Karpas-422 (cell line): Measurements from ENCODE around the gene FLAD1. TPM values are rescaled to one million over a fixed set of nuclear protein-coding genes. Genes with fewer than 3 reads are reported as not detected.
A peak's percentile ranks its signal among the peaks of the same experiment; 100 is the strongest.
"Not testable (repeated sequence)": the region's sequence is repeated elsewhere in the genome, so short reads cannot be mapped to it uniquely, and the experiment has no call there.

Experiments
- DNase-seq: peaks from one replicate; pipeline ENCODE4 v3.0.0-alpha.2; 2015
- H2AFZ ChIP-seq: fragments of 200-600 bp; sonication (generic); 2 replicates; pipeline ENCODE4 v1.6.1; 2014; ENCODE audit warnings: antibody characterized with exemption, low read length, mixed read lengths
- H3K27ac ChIP-seq: fragments of 200-600 bp; sonication (generic); 2 replicates; pipeline ENCODE4 v1.5.1; 2014; ENCODE audit warnings: mild to moderate bottlenecking, low read length, moderate library complexity
- H3K27me3 ChIP-seq: fragments of 200-600 bp; sonication (generic); 2 replicates; pipeline ENCODE4 v1.6.1; 2014; ENCODE audit warnings: low read length, mixed read lengths
- H3K36me3 ChIP-seq: fragments of 200-600 bp; sonication (generic); 2 replicates; pipeline ENCODE4 v1.6.1; 2014; ENCODE audit warnings: low read length, mixed read lengths; ENCODE audit not compliant: insufficient read depth
- H3K4me1 ChIP-seq: fragments of 200-600 bp; sonication (generic); 2 replicates; pipeline ENCODE4 v1.6.1; 2014; ENCODE audit warnings: mild to moderate bottlenecking, low read length, mixed read lengths
- H3K4me2 ChIP-seq: fragments of 200-600 bp; sonication (generic); 2 replicates; pipeline ENCODE4 v1.6.1; 2014; ENCODE audit warnings: low read length, low read depth, mild to moderate bottlenecking; ENCODE audit not compliant: poor library complexity, severe bottlenecking
- H3K4me3 ChIP-seq: fragments of 200-600 bp; sonication (generic); 2 replicates; pipeline ENCODE4 v1.5.1; 2014; ENCODE audit warnings: mild to moderate bottlenecking, antibody characterized with exemption, low read length, mixed read lengths
- H3K79me2 ChIP-seq: fragments of 200-600 bp; sonication (generic); 2 replicates; pipeline ENCODE4 v1.6.1; 2014; ENCODE audit warnings: mild to moderate bottlenecking, low read length, mixed read lengths
- H3K9ac ChIP-seq: fragments of 200-600 bp; sonication (generic); 2 replicates; pipeline ENCODE4 v1.6.0; 2014; ENCODE audit warnings: low read length
- H3K9me2 ChIP-seq: fragments of 200-600 bp; sonication (generic), shearing (Covaris generic); replicated peaks from 2 replicates; pipeline ENCODE4 v1.6.0; 2014; ENCODE audit warnings: mild to moderate bottlenecking, low read length, moderate library complexity; ENCODE audit not compliant: insufficient read depth
- H3K9me3 ChIP-seq: fragments of 300-700, 200-600 bp; sonication (generic); 2 replicates; pipeline ENCODE4 v1.6.1; 2014; ENCODE audit warnings: low read length, mixed read lengths
- H4K20me1 ChIP-seq: fragments of 200-600 bp; sonication (generic); 2 replicates; pipeline ENCODE4 v1.6.1; 2014; ENCODE audit warnings: mild to moderate bottlenecking, antibody characterized with exemption, low read length, low read depth; ENCODE audit not compliant: insufficient read depth
- total RNA-seq: library from RNA; depleted of rRNA; stranded (reverse); fragments of >200 nt; shearing (Covaris generic); gene quantifications from 2 replicates; pipeline ENCODE4 v1.2.3, GENCODE V29; 2014; ENCODE audit warnings: low replicate concordance

FLAD1 gene
- total RNA-seq, 1 experiment from 2014 or later = 48.7 TPM

DNA sequence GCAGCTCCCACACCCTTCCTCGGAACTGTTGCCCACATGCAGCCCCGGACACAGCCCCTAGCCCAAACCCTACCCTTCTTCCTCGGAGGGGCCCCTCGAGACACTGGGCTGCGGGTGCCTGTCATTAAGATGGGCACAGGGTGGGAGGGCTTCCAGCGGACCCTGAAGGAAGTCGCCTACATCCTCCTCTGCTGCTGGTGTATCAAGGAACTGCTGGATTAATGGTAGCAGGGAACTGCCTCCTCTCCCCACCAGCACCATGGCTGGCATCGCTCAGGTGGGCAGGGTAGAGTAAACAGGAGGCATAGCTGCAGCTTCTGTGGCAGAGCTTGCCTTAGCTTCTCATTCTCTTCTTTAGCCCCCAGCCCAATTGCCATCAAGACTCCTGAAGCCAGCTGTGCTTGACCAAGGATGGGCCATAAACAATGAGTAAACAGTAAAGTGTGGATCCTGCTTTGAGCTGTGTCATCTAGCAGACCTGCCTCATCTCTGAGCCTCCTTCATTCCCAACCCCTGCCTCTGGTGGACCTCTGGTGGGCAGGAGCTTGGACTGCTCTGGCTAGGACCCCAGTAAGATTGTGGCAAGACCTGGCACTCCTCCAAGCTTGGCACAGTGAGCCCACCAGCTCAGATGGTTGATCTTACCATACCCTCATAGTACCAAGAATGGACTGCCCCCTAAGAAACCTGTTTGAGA, 10.6 kb downstream of the FLAD1 start, which contains the start of gene LENEP:
LENEP (plus strand) TSS at position 15 of the 697 bp plus-strand sequence; CDS start at position 37, 22 bp downstream.
- Histone ChIP-seq H3K4me3 (no peak within 1 kb of the TSS), H3K9me2 (no peaks in the 10 kb centered on the region), H3K27ac (peak within 1 kb of the TSS; percentile 6; the same call in 1 of the 2 replicates), H4K20me1 (no peaks in the 10 kb centered on the region), H3K4me2 (no peak within 1 kb of the TSS), H3K4me1 (peaks cover 27% of the 10 kb centered on the region), H3K27me3 (no peaks in the 10 kb centered on the region), H3K36me3 (no peaks in the 10 kb centered on the region; the same call in none of the 2 replicates), H3K9ac (no peak within 1 kb of the TSS), H3K9me3 (no peaks in the 10 kb centered on the region), H2AFZ (no peak within 1 kb of the TSS), H3K79me2 (no peaks in the 10 kb centered on the region)
- no peak for DNase-seq

GRCh38 chr1:154994269-154994587, 11.1 kb downstream of the FLAD1 start:
- no peak for DNase-seq
- Histone ChIP-seq H3K79me2 (no peaks in the 10 kb centered on the region), H3K4me3 (no peak overlapping the region), H3K27ac (peak overlapping the region; percentile 6; the same call in 1 of the 2 replicates), H3K4me1 (peaks cover 32% of the 10 kb centered on the region), H3K9ac (no peak overlapping the region), H4K20me1 (no peaks in the 10 kb centered on the region), H3K4me2 (no peak overlapping the region), H3K27me3 (no peaks in the 10 kb centered on the region), H3K36me3 (no peaks in the 10 kb centered on the region; the same call in none of the 2 replicates), H2AFZ (no peak overlapping the region), H3K9me3 (no peaks in the 10 kb centered on the region), H3K9me2 (no peaks in the 10 kb centered on the region)

DNA sequence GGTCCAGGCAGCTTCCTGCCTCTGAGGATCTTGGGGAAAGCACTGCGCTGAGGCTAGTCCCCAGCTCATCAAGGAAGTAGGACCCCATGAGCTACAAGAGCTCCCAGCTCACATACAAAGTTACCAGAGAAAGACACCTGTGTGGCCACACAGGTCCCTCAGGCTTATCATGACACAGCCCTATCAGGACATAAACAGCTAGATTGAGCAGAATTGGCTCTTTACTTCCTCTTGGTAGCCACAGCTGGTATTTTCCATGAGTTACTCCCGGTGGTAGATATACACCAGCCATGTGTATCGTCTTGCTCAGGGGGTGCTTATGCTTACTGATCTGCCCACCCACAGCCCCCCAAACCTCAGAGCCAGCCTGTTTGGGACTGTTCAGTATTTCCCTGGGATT, 11.4 kb downstream of the FLAD1 start:
- peaks cover 35% of the 10 kb centered on the region for H3K4me1 ChIP-seq
- no peaks in the 10 kb centered on the region for H3K79me2 ChIP-seq
- H3K9ac ChIP-seq = no peak overlapping the region
- no peaks in the 10 kb centered on the region for H4K20me1 ChIP-seq
- H3K4me3 ChIP-seq = no peak overlapping the region
- no peak for DNase-seq
- H3K9me3 ChIP-seq = no peaks in the 10 kb centered on the region
- H3K27me3 ChIP-seq = no peaks in the 10 kb centered on the region
- H2AFZ ChIP-seq = no peak overlapping the region
- H3K4me2 ChIP-seq = no peak overlapping the region
- H3K27ac ChIP-seq = peak overlapping the region; percentile 45
- no peaks in the 10 kb centered on the region for H3K9me2 ChIP-seq
- H3K36me3 ChIP-seq = no peaks in the 10 kb centered on the region; the same call in none of the 2 replicates

- H3K27ac ChIP-seq = peak overlapping the region; percentile 45; the same call in 1 of the 2 replicates
- H3K36me3 ChIP-seq, H3K79me2 ChIP-seq, H3K4me3 ChIP-seq, H3K27me3 ChIP-seq, H3K9me3 ChIP-seq, H3K4me2 ChIP-seq, H2AFZ ChIP-seq, H4K20me1 ChIP-seq, H3K9ac ChIP-seq, H3K9me2 ChIP-seq: not testable (repeated sequence)
- H3K4me1 ChIP-seq = peaks cover 43% of the 10 kb centered on the region
- DNase-seq = peak; percentile 64
Observed at GRCh38 chr1:154995301-154995983, 12.3 kb downstream of the FLAD1 start.

- no peak overlapping the region for H2AFZ ChIP-seq
- H3K27ac ChIP-seq = no peak overlapping the region
- H3K9me3 ChIP-seq = no peaks in the 10 kb centered on the region
- H3K27me3 ChIP-seq = no peaks in the 10 kb centered on the region
- DNase-seq = no peak
- peak overlapping the region; percentile 30; the same call in 1 of the 2 replicates for H3K9ac ChIP-seq
- H3K36me3 ChIP-seq = no peaks in the 10 kb centered on the region; the same call in 1 of the 2 replicates
- H3K4me1 ChIP-seq = peaks cover 52% of the 10 kb centered on the region
- no peak overlapping the region for H3K4me2 ChIP-seq
- no peaks in the 10 kb centered on the region for H3K9me2 ChIP-seq
- no peak overlapping the region for H3K4me3 ChIP-seq
- no peaks in the 10 kb centered on the region for H4K20me1 ChIP-seq
- H3K79me2 ChIP-seq = no peaks in the 10 kb centered on the region
Observed at GRCh38 chr1:154996966-154997701, 14.0 kb downstream of the FLAD1 start.

DNA sequence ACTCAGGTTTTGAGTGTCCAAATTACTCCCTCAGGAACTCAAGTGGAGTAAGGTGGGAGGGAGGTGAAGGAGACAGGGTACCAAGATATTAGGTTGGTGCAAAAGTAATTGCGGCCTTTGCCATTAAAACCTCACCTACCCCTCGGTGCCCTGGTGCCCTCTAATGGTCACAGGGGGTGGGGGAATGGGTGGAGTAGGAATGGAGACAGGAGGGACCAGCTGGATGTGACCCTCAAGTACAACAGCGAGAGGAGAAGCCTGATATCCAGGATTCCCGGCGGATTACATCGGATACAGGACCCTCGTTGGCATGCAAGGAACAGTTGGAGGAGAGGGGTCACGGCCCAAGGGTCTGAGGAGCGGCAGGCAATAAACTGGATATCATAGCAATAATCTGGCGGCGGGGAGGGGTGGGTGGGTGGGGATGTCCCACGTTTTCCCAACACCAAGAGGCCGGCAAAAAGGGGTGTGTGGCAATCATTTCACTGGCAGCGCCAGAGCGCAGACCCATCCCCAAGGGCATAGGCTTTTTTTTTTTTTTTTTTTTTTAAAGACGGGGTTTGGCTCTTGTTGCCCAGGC, 15.1 kb downstream of the FLAD1 start:
- peak; percentile 83 for DNase-seq
- Histone ChIP-seq H3K27ac (0 out of 2 replicates have a peak overlapping the region, but pooled peaks have one; percentile 88), H3K4me1 (peaks cover 52% of the 10 kb centered on the region)

DNA sequence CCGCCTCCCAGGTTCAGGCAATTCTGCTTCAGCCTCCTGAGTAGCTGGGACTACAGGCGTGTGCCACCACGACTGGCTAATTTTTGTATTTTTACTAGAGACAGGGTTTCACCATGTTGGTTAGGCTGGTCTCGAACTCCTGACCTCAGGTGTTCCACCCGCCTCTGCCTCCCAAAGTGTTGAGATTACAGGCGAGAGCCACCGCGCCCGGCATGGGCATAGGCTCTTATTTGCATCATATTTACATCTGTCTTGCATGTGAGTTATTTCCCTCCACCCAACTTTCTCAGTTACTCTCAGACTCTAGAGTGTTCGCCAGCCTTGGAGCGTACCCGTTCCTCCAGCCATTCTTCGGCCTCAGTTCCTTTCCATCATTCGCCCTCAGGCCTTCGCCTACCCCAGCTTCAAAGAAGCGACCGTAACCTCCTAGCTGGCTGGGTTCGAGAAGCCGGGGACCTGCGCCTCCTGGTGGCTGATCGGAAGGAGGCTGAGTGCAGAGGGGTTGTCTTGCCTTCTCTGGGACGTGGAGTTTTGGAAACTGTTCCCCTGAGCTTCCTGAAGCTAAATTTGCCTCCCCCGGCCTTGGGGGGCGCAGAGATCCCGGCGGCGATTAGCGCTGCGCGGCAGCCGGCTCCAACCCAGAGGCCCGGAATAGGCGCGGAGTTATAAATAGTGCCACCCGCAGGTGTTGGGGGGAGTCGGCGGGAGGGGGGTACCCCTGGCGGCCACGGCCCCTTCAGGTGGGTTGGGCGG, 15.8 kb downstream of the FLAD1 start:
- H3K27me3 ChIP-seq = no peaks in the 10 kb centered on the region
- H3K9me2 ChIP-seq = no peaks in the 10 kb centered on the region
- peaks cover 52% of the 10 kb centered on the region for H3K4me1 ChIP-seq
- H3K4me3 ChIP-seq = peak overlapping the region; percentile 70
- DNase-seq = peak; percentile 92
- H3K9me3 ChIP-seq = no peaks in the 10 kb centered on the region
- no peaks in the 10 kb centered on the region for H3K36me3 ChIP-seq
- no peaks in the 10 kb centered on the region for H4K20me1 ChIP-seq
- H3K4me2 ChIP-seq = peak overlapping the region; percentile 96
- H3K79me2 ChIP-seq = peaks cover 13% of the 10 kb centered on the region
- peak overlapping the region; percentile 88 for H3K9ac ChIP-seq
- H2AFZ ChIP-seq = no peak overlapping the region
- peak overlapping the region; percentile 88 for H3K27ac ChIP-seq

More for the DNA sequence above, 15.1 kb downstream of the FLAD1 start:
- Histone ChIP-seq H3K27me3 (no peaks in the 10 kb centered on the region), H3K9me3 (no peaks in the 10 kb centered on the region), H3K9me2 (no peaks in the 10 kb centered on the region), H3K36me3 (no peaks in the 10 kb centered on the region), H3K4me3 (0 out of 2 replicates have a peak overlapping the region, but pooled peaks have one; percentile 70), H3K4me2 (no peak overlapping the region), H3K9ac (no peak overlapping the region), H4K20me1 (no peaks in the 10 kb centered on the region), H2AFZ (no peak overlapping the region), H3K79me2 (peaks cover 6% of the 10 kb centered on the region)
